ENCODE data around the gene MFSD6. TPM values are rescaled to one million over a fixed set of nuclear protein-coding genes. Genes with fewer than 3 reads are reported as not detected.

The MFSD6 gene
- total and polyA plus RNA-seq, 9 donors = 7.7 to 68.1 (median 11.8) TPM

DNA sequence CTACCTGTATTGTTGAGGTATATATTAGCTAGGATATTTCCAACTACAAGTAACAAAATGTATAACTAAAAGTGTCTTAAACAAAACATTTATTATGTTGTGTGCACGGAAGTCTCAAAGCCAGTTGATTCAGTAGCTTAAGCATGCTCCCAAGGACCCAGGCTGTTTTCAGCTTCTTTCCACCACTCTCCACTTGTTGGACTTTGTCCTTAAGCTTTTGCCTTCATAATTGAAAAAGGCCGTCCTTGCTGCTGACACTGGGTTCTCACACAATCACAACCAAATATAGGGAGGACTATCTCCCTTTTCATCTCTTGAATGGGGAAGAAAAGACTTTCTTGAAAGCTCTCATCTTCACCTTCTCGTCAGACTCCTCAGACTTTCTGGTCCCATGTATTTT is 138.6 kb downstream of the MFSD6 start:
- no peak for DNase-seq
- Histone ChIP-seq H3K27me3 (no peaks in the 10 kb centered on the region), H3K36me3 (no peaks in the 10 kb centered on the region), H3K9me3 (no peaks in the 10 kb centered on the region), H3K27ac (no peak overlapping the region), H3K4me1 (ENCODE audit: insufficient read depth) (no peaks in the 10 kb centered on the region), H3K4me3 (no peak overlapping the region)
- TF ChIP-seq POLR2A (IDR thresholded peaks at IDR 0.05) (no peak), EP300 (IDR thresholded peaks at IDR 0.05) (no peak)
- TF ChIP-seq, protein P1, sequence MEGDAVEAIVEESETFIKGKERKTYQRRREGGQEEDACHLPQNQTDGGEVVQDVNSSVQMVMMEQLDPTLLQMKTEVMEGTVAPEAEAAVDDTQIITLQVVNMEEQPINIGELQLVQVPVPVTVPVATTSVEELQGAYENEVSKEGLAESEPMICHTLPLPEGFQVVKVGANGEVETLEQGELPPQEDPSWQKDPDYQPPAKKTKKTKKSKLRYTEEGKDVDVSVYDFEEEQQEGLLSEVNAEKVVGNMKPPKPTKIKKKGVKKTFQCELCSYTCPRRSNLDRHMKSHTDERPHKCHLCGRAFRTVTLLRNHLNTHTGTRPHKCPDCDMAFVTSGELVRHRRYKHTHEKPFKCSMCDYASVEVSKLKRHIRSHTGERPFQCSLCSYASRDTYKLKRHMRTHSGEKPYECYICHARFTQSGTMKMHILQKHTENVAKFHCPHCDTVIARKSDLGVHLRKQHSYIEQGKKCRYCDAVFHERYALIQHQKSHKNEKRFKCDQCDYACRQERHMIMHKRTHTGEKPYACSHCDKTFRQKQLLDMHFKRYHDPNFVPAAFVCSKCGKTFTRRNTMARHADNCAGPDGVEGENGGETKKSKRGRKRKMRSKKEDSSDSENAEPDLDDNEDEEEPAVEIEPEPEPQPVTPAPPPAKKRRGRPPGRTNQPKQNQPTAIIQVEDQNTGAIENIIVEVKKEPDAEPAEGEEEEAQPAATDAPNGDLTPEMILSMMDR (IDR thresholded peaks at IDR 0.05) = no peak
- 89 to 93% (median 91%) methylated on average over 3 of the region's 3 CpGs for WGBS, 3 donors
- intact Hi-C loops (cut with DNase I) = no loop called here

DNA sequence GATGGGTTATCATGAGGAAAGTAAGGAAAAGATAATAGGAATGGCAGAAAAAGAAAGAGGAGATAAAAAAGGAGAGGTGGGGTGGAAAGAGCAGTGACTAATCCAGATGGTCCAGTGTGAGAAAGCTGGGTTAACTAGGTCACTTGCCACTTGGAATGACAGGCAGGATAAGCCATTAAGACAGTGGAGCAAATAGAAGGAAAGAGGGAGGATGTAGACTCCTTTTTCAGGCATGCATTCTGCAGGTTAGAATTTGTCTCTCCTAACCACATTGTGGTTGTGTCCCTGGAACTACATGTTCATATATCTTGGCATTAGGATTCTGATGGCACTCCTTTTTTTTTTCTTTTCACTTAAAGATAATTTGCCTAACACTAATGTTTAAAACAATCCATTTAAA is 139.7 kb downstream of the MFSD6 start:
- no peaks in the 10 kb centered on the region for H3K9me3 ChIP-seq
- no peaks in the 10 kb centered on the region for H3K27me3 ChIP-seq
- no peak overlapping the region for H3K4me3 ChIP-seq
- no peaks in the 10 kb centered on the region for H3K36me3 ChIP-seq
- TF ChIP-seq POLR2A (IDR thresholded peaks at IDR 0.05) (no peak), EP300 (IDR thresholded peaks at IDR 0.05) (no peak)
- TF ChIP-seq, protein P1 (IDR thresholded peaks at IDR 0.05) = no peak
- DNase-seq = no peak
- intact Hi-C loops (cut with DNase I) = no loop called here
- no peaks in the 10 kb centered on the region for H3K4me1 ChIP-seq (ENCODE audit: insufficient read depth)
- no peak overlapping the region for H3K27ac ChIP-seq

DNA sequence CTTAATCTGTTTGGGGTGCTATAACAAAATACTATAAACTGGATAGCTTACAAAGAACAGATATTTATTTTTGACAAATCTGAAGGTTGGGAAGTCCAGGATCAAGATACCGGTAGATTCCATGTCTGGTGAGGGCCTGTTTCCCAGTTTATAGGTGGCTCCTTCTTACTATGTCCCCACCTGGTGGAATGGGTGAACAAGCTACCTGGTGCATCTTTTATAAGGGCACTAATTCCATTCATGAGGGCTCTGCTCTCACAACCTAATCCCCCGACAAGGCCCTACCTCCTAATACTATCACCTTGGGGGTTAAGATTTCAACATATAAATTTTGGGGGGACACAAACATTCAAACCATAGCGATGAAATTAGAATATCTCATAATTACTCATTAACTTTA is 142.0 kb downstream of the MFSD6 start:
- Histone ChIP-seq H3K36me3 (no peaks in the 10 kb centered on the region), H3K4me3 (no peak overlapping the region), H3K27ac (no peak overlapping the region), H3K27me3 (no peaks in the 10 kb centered on the region), H3K9me3 (no peaks in the 10 kb centered on the region), H3K4me1 (ENCODE audit: insufficient read depth) (no peaks in the 10 kb centered on the region)
- intact Hi-C loops (cut with DNase I) = no loop called here
- 94 to 98% (median 97%) methylated on average over 3 of the region's 3 CpGs for WGBS, 3 donors
- TF ChIP-seq EP300 (IDR thresholded peaks at IDR 0.05) = no peak
- TF ChIP-seq, protein P1 (IDR thresholded peaks at IDR 0.05) = no peak
- no peak for TF ChIP-seq POLR2A (IDR thresholded peaks at IDR 0.05)
- DNase-seq = no peak

Other genes starting within 250 kb of the MFSD6 start
- 10 to 100 TPM; 11.4 to 28.4 (median 21.9) TPM for gene HIBCH, start 88.5 kb upstream of the MFSD6 start, total RNA-seq
- gene HIBCH, start 88.5 kb upstream of the MFSD6 start, polyA plus RNA-seq = 10 to 100 TPM in 1 of 2 donors, 1 to 10 TPM in 1; 9.7 to 20.5 TPM
- gene INPP1, start 64.8 kb upstream of the MFSD6 start, total RNA-seq = 10 to 100 TPM in 5 of 7 donors, 1 to 10 TPM in 2; 3.5 to 29.0 (median 12.2) TPM
- 10 to 100 TPM; 12.7 to 51.2 TPM for gene INPP1, start 64.8 kb upstream of the MFSD6 start, polyA plus RNA-seq
- gene NEMP2, start 126.4 kb downstream of the MFSD6 start, total RNA-seq = 1 to 10 TPM; 2.8 to 6.4 (median 4.5) TPM
- gene NEMP2, start 126.4 kb downstream of the MFSD6 start, polyA plus RNA-seq = 1 to 10 TPM; 1.4 to 5.8 TPM
- 10 to 100 TPM; 29.5 to 53.7 (median 39.8) TPM for gene NAB1, start 240.7 kb downstream of the MFSD6 start, total RNA-seq
- 10 to 100 TPM; 17.5 to 40.8 TPM for gene NAB1, start 240.7 kb downstream of the MFSD6 start, polyA plus RNA-seq

All from ovary (tissue), 9 donors.